Activated CD8-positive, alpha-beta memory T cell treated with anti-CD3 and anti-CD28 coated beads for 4 hours (primary cell): ENCODE results near the gene RNPEPL1.
A peak's percentile ranks its signal among the peaks of the same experiment; 100 is the strongest.
"Not testable (repeated sequence)": the region's sequence is repeated elsewhere in the genome, so short reads cannot be mapped to it uniquely, and the experiment has no call there.

Source experiments
- DNase-seq, 2 donors: peaks; one replicate each; pipeline ENCODE4 v3.0.0-alpha.2; 2020; ENCODE audit warnings: low read depth in 2 of 2

RNPEPL1 gene

GRCh38 chr2:240539101-240539500, 29.2 kb upstream of the RNPEPL1 start:
- DNase-seq, result not testable (repeated sequence)

- no peak for DNase-seq
These were observed 28.4 kb upstream of the RNPEPL1 start for GRCh38 chr2:240539906-240540305.

- no peak for DNase-seq
These were observed 17.0 kb upstream of the RNPEPL1 start for GRCh38 chr2:240551288-240551687.

- DNase-seq, result no peak
These were observed 16.5 kb upstream of the RNPEPL1 start for GRCh38 chr2:240551811-240552210.

GRCh38 chr2:240553956-240554480, 14.3 kb upstream of the RNPEPL1 start:
- DNase-seq, result no peak

- no peak for DNase-seq
These were observed 13.4 kb upstream of the RNPEPL1 start for GRCh38 chr2:240554767-240555493.

- no peak for DNase-seq
These were observed 12.6 kb upstream of the RNPEPL1 start for GRCh38 chr2:240555541-240556250.

GRCh38 chr2:240556553-240557100, 11.7 kb upstream of the RNPEPL1 start:
- DNase-seq, result no peak

GRCh38 chr2:240557101-240557751, 11.1 kb upstream of the RNPEPL1 start:
- DNase-seq, result no peak

GRCh38 chr2:240557808-240558207, 10.5 kb upstream of the RNPEPL1 start, which contains the start of gene ANKMY1:
Gene ANKMY1 (minus strand): TSS chr2:240557988. CDS start chr2:240557335, 653 bp downstream.
- DNase-seq, result no peak

- DNase-seq, result no peak
These were observed 10.0 kb upstream of the RNPEPL1 start for GRCh38 chr2:240558236-240558761.

- DNase-seq, result no peak
These were observed 9.0 kb upstream of the RNPEPL1 start for GRCh38 chr2:240559286-240559685.

GRCh38 chr2:240560084-240560479, 8.2 kb upstream of the RNPEPL1 start, which contains the start of gene DUSP28:
Gene DUSP28 (plus strand): TSS chr2:240560357. CDS start chr2:240560685, 328 bp downstream.
- peak; percentile 78 to 82 for DNase-seq

- DNase-seq, result peak; percentile 99
These were observed 7.6 kb upstream of the RNPEPL1 start for GRCh38 chr2:240560480-240561324.

GRCh38 chr2:240561325-240561971, 6.8 kb upstream of the RNPEPL1 start:
- no peak for DNase-seq

- not testable (repeated sequence) for DNase-seq
These were observed 5.1 kb upstream of the RNPEPL1 start for GRCh38 chr2:240563231-240563630.

- DNase-seq, result no peak
These were observed 4.2 kb upstream of the RNPEPL1 start for GRCh38 chr2:240563951-240564560.

GRCh38 chr2:240564561-240565332, 3.5 kb upstream of the RNPEPL1 start:
- DNase-seq, result no peak
